NCI-H774 (cell line): ENCODE measurements around the gene PLAC1.

Experiments used
- DNase-seq: peaks from one replicate; lab custom pipeline; 2025; lab: John Stamatoyannopoulos, UW

PLAC1 gene

DNA sequence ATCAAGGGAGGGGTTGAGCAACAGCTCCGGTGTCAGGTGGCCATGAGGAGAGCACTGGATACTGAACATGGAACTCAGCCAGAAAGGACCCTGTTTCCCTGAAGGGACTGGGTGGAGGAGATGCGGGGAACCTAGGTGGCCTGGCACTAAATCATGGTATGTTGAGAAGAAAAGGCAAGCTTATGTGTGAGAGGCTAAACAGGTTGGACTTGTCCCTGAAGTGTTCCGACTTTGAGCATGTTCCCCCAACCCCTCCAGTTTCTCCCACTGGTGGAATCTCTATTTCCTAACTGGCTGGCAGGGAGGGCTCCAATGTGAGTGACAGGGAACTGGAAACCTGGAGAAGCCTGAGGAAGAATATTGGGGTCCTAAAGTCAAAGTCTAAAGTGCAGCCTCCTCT, 69.5 kb downstream of the PLAC1 start:
- DNase-seq = no peak

DNA sequence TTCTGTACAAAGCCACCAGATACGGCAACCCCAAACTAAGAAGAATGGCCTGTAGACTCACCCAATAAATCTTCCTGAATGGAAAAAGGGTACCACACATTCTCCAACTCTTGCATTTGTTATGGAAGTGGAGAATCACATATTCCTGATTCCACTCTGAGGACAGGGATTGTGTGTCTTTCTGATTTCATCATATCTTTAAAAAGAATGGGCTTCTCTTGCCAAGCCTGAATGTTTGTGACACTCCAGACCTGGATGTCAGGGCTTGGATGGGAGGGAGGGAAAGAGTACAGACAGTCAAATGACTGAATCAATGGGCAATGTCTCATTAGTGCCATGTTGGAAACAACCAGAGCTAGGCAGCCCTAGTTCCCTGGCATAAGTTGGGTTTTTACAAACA, 77.4 kb downstream of the PLAC1 start:
- no peak for DNase-seq

DNA sequence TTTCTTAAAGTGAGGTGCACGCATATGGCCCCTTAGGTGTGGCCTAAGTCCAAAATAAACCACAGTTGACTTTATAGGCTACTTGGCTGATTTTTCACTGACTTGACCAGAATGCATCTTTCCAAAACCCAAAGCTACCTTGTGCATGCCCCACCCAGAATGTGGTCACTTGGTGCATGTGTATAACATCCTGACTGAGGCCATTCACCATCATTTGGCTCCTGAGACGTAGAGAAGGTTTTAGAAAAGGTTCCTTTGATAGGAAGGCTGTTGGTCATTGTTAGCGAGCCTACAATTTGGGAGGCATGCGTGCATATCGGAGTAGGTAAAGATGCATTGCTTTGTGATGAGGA, 84.6 kb downstream of the PLAC1 start:
- DNase-seq = no peak

DNA sequence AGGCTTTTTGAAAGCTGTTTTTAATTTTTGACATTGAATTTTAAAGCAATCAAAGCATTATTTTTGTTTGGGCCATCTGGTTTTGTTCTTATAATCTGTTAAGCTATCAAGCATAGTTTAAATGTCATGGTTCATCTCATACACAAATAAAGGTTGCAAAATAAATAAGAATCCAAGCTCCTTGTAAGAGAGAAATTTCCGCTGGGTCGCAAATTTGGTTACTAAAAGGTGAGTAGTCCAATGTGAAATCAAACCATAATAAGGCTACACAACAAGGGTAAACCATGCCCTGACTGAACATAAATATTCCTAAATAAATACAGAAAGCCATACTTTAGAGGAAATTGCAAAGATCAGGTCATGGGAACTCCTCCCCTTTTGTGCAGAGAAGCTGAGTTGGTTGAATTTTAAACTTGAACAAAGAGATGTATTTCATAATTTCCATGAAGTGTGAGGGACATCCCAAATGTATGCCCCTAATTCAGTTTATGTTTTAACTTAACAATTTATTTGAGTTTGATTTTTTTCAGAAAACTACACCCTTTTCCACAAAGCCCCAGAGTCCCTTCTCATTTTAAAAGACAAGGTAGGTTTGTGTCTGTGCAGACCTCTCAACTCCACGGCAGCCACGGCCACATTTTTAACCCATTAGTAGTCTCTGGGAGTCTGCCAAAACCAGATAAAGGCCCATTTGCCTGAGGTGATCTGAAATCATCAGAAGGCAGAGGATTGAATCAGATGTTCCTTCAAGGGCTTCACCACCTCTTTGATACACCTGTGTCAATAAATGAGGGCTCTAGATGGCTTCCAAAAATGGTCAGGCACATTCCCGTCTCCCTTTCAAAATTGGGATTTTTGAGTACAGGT, 85.2 kb downstream of the PLAC1 start:
- DNase-seq = no peak

DNA sequence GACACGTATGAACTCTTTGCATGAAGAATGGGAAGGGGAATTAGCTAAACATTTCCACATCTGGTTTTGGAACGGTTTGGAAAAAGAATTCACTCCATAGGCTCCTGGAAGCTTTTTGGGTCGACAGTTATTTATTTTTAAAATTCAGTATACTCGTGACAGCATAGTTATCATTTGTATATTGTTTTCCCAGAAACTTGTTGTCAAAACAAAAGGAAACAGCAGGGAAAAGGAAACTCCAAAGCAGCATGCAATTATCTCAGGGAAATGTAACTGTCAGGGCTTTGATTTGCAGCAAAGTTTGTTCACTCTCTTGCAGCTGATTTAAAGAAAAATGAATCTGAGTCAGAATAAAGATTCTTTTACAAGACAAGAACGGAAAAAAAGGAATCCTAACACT, 86.5 kb downstream of the PLAC1 start:
- DNase-seq = no peak

DNA sequence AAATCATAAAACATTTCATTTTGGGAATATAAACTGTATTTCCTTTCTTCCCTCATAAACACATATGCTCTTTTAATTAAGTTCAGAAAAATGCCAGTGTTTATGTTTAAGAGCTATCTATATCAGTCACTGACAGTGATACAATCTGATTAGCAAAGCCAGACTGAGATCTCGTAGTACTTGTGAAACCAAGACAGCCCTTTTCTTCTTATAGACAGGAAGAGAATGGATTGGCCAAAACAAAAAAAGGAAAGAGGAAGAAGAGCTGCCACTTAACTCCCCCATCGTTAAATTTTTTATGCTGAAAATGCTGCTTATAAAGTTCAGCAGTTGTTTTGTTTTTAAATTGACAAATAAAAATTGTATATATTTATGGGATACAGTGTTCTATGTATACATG, 87.4 kb downstream of the PLAC1 start:
- DNase-seq = no peak

DNA sequence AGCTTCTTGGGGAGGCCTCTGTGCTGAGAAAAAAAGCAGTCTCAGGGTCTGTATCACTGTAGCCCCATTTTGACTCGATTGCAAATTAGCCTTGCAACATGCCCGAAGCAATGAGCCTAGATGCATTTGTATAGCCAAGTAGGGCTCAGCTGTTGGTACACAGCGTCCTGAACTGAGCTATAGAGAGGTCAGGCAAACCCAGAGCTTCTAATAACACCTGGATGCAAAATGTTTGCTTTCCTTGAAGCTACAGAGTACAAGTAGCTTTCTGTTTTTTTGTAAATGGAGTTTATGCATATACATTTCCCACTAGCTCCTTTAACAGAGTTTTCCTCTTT, 87.8 kb downstream of the PLAC1 start:
- no peak for DNase-seq

DNA sequence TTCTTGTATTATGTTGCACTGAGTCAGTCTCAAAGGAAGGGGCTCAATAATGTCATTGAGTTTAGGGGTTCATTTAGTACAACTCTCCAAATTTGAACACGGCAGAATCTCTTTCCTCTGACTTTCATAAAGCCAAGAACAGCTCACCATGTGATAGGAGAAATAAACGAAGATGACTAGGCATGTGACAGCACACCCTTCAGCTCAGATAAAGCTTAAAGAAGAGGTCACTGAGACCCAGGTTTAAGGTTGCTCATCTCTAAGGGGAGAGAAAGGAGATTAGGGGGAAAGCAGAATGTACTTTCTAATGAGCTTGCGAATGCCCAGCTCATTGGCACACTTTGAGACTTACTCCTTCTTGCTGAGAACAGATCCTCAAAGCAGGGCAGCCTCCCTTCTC, 89.0 kb downstream of the PLAC1 start:
- no peak for DNase-seq

DNA sequence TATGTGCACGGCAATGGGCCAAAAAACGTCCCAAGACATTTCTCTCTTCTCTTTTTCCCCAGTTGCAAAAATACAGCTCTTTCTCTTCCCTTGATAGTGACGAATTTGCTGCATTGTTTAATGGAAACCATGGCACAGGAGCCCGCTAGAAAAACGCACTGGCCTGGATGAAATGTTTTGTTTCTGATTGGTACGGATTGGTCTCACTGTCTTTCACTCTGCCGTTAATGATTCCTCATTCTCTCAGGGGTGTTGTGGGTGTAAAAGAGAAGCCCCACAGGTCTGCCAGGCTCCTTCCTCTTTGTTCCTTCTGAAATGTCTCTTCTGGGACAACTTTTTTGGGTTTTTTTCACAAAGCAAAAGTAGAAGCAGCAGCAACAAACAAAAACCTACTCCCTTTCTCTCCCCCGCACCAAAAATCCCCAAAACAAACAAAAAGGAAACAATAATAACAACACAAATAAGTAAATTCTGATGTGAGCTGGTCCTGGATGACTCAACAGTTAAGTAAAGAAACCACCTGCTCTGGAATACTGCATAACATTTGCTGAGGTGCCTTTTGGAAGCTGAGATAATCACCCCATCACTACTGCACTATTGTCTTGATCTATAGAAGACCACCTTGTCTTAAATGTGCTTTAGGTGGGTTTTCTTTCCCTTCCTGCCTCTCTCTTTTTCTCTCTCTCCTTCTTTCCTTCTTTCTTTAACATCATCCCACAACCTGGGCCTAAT, 89.8 kb downstream of the PLAC1 start:
- no peak for DNase-seq

DNA sequence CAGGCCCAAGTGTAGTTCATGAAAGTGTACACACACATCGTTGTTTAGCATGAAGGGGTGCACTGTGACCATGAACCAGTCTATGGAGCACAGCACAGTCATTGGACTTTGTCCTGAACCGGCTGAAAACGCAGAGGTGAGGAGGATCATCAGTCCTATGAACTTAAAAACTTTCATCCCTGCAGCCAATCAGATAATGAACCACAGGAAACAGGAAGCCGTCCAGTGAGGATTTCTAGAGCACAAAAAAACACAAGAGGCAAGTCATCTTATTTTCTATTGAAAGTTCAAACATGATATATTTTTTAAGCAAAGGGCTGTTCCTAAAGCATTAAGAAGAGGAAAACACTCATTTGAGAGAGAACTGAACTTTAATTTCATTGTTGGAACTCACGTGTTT, 91.8 kb downstream of the PLAC1 start:
- DNase-seq = no peak

DNA sequence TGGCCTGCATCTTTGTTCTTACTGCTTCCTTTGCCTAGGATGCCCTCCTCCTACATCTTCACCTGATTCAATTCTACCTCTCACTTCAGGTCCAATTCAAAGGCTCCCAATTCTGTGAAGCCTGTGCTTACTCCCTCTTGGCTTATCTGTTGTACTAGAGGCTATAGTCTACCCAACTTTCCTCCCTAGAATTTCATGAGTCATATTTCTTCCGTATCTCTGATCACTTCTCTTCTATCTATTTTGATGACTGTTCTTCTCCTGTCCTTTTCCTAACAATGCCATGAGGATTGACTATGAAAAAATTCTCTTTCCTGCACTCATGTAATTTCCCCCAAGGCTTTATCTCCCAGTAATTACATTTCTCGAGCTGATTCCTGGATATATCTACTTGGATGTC, 96.3 kb downstream of the PLAC1 start:
- DNase-seq = no peak

DNA sequence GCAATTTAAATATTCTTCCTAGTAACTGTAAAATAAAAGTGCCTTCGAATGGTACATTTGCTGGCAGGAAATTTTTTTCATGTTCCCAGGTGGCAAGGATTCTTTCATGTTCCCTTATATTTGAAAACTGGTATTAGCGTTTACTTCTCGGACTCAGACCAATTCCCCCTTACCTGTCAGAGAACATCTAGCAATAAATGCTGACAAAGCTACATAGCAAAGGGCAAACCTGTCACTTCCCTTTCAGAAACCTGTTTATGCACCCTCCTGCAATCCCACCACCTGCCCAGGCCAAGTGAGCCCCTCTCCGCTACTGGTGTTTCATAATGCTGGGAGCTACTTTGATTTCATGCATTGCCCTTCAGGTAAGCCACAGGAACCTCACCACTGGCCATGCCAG, 100.1 kb downstream of the PLAC1 start:
- no peak for DNase-seq

DNA sequence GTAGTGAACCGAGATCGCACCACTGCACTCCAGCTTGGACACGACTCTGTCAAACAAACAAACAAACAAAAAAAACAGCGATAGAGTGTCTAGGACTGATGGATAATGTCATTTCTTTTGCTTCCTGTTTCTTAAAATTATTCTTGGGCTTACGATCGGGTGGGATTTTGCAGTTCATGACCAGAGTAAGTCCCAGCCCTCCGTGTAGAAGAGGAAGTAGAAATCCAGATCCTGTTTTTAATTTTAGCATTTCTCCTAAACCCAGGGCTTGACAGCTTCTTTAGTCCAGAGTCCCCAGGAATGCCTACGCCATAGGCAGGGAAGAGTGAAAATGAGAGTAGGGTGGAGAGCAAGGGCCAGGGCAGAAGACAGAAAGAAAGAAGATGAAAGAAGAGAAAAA, 104.0 kb downstream of the PLAC1 start:
- DNase-seq = no peak

DNA sequence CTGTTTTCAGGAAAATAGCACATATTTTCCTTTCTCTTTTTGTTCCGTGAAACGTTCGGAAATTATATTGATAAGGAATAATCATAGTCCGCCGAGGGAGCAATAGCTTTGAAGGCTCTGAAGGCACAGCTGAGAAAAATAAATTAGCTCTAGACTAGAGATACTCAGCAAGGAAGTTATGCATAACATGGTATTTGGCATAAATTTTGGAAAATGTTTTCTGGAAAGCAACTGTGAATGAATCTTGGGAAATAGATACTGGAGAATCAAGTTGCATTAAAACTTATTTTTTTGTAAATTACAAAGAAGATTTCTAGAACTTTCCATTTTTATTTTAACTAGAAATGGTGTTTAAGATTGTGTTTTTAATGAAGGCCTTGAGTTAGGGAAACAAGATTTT, 105.9 kb downstream of the PLAC1 start:
- DNase-seq = no peak

DNA sequence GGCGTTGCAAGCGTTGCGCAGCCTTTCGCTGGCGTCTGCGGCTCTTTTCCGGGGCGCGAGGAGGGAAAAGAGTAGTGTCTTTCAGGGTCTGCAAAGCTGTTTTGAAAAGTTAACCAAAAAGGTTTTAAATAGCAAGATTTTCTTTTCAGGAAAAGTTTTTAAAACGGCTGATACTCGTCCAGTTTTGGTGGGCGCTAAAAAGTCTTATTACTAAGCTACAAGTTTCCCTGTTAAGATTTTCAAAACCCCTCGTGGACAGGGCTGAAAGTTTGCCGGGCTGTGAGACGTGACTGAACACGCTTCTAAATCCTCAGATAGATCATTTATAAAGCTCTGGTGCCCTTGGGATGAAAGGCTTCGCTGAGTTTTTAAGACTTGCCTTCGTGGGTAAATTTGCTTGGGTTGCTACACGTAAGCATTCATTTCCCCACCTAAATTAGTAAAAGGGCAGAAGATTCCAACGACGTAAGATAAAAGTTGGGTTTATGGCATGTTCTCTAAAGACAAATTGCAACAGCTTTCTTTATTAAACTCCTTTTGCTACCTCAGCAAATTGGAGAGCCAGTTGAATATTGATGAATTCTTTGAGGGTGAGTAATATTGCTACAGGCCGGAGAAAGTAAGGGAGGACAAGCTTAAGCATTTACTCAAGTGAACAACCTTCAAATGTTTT, 106.8 kb downstream of the PLAC1 start:
- DNase-seq = no peak

DNA sequence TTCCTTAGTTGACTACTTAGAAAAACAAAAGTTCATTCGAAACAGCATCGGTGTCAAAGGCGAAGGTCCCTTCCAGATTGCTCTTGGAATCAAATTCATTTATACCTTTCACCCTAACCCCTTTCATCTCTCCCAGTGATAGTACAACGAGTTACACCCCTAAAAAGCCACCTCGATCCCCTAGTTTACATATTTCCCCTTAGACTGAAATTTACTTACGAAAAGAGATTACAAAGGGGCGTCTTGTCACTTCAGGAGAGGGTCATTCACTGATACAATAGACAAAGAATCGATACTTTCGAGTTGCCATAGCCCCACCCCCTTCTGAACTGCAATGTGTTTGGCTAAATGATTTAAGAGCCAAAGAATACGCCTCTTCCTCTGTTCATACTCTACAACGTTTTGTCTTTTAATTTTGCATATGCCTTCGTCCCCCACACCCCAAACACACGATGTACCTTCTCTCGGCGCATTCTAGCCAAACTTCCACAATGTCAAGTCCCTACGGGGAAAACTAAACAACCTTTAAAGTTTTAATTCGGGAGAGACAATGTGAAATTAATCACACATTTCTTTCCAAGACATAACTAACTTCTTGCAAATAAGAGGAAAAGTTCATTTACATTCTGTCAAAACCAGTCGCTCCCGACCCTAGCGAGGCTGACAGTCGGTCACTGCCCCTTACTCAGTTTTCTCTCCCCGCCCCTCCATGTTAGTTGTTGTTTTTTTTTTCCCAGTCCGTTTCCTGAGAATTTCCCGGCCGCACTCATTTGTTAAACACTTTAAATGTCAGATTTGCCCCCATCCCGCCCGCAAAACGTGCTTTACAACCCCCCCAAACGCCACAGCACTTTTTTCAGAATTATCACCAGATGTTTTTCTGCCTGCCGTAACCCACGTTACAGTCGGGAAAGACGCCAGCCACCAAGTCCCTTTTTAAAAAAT, 109.7 kb downstream of the PLAC1 start:
- DNase-seq = no peak

DNA sequence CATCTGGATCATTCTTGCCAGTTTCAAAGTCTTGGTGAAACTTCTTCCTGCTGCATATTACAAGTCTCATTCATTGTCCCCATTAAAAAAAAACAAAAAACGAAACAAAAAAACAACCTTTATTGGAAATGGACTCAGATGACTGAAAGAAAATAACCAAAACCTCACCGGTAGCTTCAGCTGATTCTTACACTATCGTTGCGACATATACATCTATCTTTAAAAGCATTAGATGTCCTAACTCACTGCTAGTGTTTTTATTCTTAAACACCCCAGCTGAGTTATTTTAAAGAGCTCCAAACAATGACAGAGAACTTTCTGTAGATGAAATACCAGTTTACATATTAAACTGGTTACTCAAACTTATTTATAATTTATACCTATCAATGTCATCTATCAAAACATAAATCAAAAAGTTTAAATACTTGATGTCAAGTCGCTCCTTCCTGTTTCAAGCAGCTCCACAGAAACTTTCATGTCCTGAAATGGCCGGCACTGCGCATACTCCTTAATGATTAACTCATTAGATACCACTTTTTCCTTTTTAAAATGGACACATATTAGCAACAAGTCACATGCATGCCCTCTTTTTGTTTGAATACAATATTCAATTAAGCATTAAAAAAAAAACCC, 111.1 kb downstream of the PLAC1 start:
- DNase-seq = no peak

DNA sequence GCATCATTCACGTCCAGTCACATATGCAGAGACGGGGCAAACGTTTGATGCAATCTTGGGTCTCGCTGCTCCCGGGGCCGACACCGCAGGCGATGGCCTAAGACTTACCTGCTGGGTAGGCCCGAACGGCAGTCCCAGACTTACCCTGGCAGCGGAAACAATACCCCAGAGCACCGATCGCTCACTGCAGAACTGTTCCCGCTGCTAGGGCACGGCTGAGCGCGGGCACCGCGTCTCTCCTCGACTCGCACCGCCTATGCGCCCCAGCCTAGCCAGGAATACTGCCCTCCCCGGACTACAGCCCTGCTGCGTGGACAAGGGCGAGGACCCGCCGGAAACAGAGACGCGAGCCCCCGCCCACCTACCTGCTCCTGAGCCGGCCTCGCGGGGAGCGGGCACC, 112.1 kb downstream of the PLAC1 start:
- no peak for DNase-seq

DNA sequence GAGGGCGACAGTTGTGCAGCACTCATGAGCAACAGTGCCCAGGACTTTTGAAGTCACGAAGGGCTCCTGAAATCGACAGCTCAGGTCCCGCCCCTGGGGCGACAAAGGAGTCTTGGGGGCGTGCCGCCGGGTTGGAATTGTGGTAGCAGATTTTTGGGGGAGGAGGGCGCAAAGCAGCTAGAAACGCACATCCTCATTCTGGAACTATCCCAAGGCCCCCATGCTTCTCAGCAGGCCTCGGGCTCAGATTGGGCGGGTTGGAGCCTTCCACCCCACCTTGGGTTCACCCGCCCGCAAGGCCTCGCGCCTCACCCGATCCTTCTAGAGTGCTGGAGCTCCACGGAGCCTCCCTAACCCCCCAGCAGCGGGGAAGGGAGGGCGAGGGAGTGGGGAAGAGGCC, 112.8 kb downstream of the PLAC1 start:
- no peak for DNase-seq

DNA sequence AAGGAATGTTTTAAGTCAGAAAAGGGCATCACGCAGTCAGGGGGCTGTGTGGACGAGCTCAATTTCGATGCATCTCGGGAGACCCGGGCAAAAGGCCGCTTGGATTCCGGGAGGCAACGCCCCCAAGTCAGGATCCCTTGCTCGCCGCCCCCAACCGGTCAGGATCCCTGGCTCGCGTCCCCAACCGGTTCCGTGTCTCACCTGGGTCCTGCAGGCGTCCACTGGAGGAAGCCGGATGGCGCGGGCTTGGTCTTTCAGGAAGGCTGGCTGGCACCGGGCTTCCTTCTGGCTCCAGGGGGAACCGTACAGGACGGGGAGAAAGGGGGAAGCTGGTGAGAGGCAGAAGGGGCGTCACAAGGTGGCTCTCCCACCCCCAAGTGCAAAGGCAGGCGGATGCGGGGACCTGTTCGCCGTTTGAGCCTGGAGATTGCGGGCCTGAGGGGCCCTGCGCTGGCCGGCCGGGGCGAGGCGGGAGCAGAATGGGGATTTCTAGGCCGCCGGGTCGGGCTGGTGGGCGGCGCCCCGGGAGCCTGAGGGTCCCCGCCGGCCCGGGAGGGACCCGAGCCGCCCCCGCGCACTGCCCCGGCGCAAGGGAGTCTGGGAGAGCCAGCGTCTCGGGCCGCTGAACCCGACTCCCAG, 113.6 kb downstream of the PLAC1 start:
- no peak for DNase-seq

DNA sequence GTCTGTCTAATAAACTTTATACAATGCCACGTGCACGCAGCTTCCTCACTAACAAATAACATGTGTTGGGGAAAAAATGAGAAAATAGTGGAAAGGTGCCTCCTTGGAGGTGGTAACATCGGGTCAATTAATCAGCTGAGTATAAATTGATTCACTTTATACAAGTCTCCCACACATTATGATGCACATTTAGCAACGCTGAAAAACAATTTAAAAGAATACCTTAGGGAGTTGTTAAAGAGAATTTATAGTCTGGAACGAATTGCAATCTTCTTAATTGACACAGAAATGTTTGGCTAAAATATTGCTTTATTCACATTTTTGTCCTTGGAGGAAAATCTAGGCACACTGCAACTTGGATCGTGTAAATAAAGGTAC, 114.1 kb downstream of the PLAC1 start:
- no peak for DNase-seq
